GM12878 (cell line): ENCODE data around the gene PPP2R1A. TPM values are rescaled to one million over a fixed set of nuclear protein-coding genes. Genes with fewer than 3 reads are reported as not detected.

ENCODE experiments used
- ATAC-seq: fragments of 200-7000 bp; cut with Tn5 transposase; 3 replicates; pipeline ENCODE4 v1.9.1; 2020; ENCODE audit warnings: mild to moderate bottlenecking, moderate library complexity
- BruUV-seq: library from RNA; stranded (reverse); fragments of 400-500 nt; replicated peaks from 2 replicates; lab custom pipeline; 2021; lab: Mats Ljungman, UMichigan
- CTCF ChIA-PET: fragments of 300-600 bp; sonication (Branson Sonifier 250); formaldehyde crosslinking; extraction: SDS; loops from one replicate; lab custom pipeline; 2021; ENCODE audit warnings: inconsistent platforms; lab: Yijun Ruan, JAX
- POLR2A ChIA-PET: fragments of 350-600 bp; formaldehyde crosslinking; extraction: SDS; loops from one replicate; lab custom pipeline; 2021; ENCODE audit warnings: inconsistent platforms; lab: Charles Lee
- RAD21 ChIA-PET: fragments of 300-600 bp; sonication (Branson Sonifier 250); formaldehyde crosslinking; loops from one replicate; lab custom pipeline; 2023; ENCODE audit warnings: antibody characterized with exemption; ENCODE audit not compliant: unreplicated experiment; lab: Charles Lee
- SMC1A ChIA-PET: fragments of 300-600 bp; sonication (Branson Sonifier 250); formaldehyde crosslinking; loops from one replicate; lab custom pipeline; 2023; ENCODE audit not compliant: unreplicated experiment, uncharacterized antibody; lab: Charles Lee
- DNase-seq: peaks from one replicate; pipeline ENCODE4 v3.0.0-alpha.2; 2011; ENCODE audit warnings: low read depth, low spot score
- FAIRE-seq: peaks from 3 replicates; lab custom pipeline; 2011; peaks lifted over from hg19 to GRCh38; lab: Jason Lieb, UNC
- H2AFZ ChIP-seq: 2 replicates; pipeline ENCODE4 v1.6.0; 2011; ENCODE audit warnings: low read depth, low read length, control low read depth; ENCODE audit not compliant: control insufficient read depth
- H3K27ac ChIP-seq: 2 replicates; pipeline ENCODE4 v1.5.1; 2011; ENCODE audit warnings: control low read depth; ENCODE audit not compliant: control insufficient read depth, insufficient read depth
- H3K27me3 ChIP-seq, 2 experiments: replicated peaks in 1 of 2; 2 replicates each; pipeline versions ENCODE4 v1.6.0 to v1.6.1; 2011; ENCODE audit warnings: low read length in 1 of 2; ENCODE audit not compliant: control insufficient read depth in 2 of 2, insufficient read depth in 2 of 2
- H3K36me3 ChIP-seq, 2 experiments: 2 replicates each; pipeline ENCODE4 v1.5.1; 2011; ENCODE audit warnings: low read length in 1 of 2; ENCODE audit not compliant: control insufficient read depth in 2 of 2, insufficient read depth in 2 of 2
- H3K4me1 ChIP-seq: 2 replicates; pipeline ENCODE4 v1.6.1; 2011; ENCODE audit warnings: mild to moderate bottlenecking, low read length, moderate library complexity, mixed read lengths; ENCODE audit not compliant: control insufficient read depth, insufficient read depth
- H3K4me2 ChIP-seq: 2 replicates; pipeline ENCODE4 v1.6.0; 2011; ENCODE audit warnings: control low read depth; ENCODE audit not compliant: control insufficient read depth, insufficient read depth
- H3K4me3 ChIP-seq: fragments of 200-600 bp; sonication (generic); 2 replicates; pipeline ENCODE4 v1.5.1; 2016
- H3K79me2 ChIP-seq: 2 replicates; pipeline ENCODE4 v1.6.0; 2011; ENCODE audit warnings: low read length; ENCODE audit not compliant: control insufficient read depth, insufficient read depth
- H3K9ac ChIP-seq: 2 replicates; pipeline ENCODE4 v1.8.0; 2011; ENCODE audit warnings: low read length, control low read depth, mixed read lengths; ENCODE audit not compliant: control insufficient read depth, insufficient read depth
- H3K9me3 ChIP-seq: replicated peaks from 3 replicates; pipeline ENCODE4 v1.5.1; 2011; ENCODE audit warnings: mild to moderate bottlenecking, low read length; ENCODE audit not compliant: control insufficient read depth, insufficient read depth
- H4K20me1 ChIP-seq: 2 replicates; pipeline ENCODE4 v1.6.0; 2011; ENCODE audit not compliant: control insufficient read depth, insufficient read depth
- BCL3 ChIP-seq: IDR thresholded peaks from 2 replicates; pipeline ENCODE4 v1.6.1; 2011; ENCODE audit warnings: borderline replicate concordance, low read depth, mild to moderate bottlenecking, moderate library complexity, low read length; ENCODE audit not compliant: insufficient read depth, poor library complexity, severe bottlenecking
- BRCA1 ChIP-seq: IDR thresholded peaks from 2 replicates; pipeline ENCODE4 v1.6.1; 2011; ENCODE audit warnings: low read depth, low read length, improper control_type of control experiment
- CREB1 ChIP-seq: IDR thresholded peaks from 2 replicates; pipeline ENCODE4 v1.6.1; 2012; ENCODE audit warnings: low read depth, mild to moderate bottlenecking, inconsistent platforms
- EGR1 ChIP-seq, 2 experiments: IDR thresholded peaks; 1 replicate in 1 of 2; 2 replicates in 1 of 2; pipeline ENCODE4 v1.6.1; 2011 to 2012; ENCODE audit warnings: low read depth in 2 of 2, low read length in 2 of 2, borderline replicate concordance in 1 of 2, mild to moderate bottlenecking in 1 of 2, moderate library complexity in 1 of 2
- HDGF ChIP-seq: fragments of 450-650 bp; IDR thresholded peaks from 2 replicates; pipeline ENCODE4 v1.6.1; 2016; ENCODE audit warnings: antibody characterized with exemption
- HSF1 ChIP-seq: fragments of 150-350 bp; IDR thresholded peaks from 2 replicates; pipeline ENCODE4 v1.6.1; 2014; ENCODE audit warnings: mild to moderate bottlenecking, low read depth, low read length
- MXI1 ChIP-seq: fragments of 150-350 bp; IDR thresholded peaks from 2 replicates; pipeline ENCODE4 v1.6.1; 2011; ENCODE audit warnings: low read depth, mild to moderate bottlenecking, inconsistent platforms, low read length, improper control_type of control experiment
- MYB ChIP-seq: fragments of 150-350 bp; IDR thresholded peaks from 2 replicates; pipeline ENCODE4 v1.6.1; 2014; ENCODE audit warnings: mild to moderate bottlenecking, low read depth, low read length, borderline replicate concordance
- MYC ChIP-seq: IDR thresholded peaks from 2 replicates; pipeline ENCODE4 v1.6.1; 2011; ENCODE audit warnings: mild to moderate bottlenecking, low read length, moderate library complexity, inconsistent platforms; ENCODE audit not compliant: insufficient read depth, insufficient replicate concordance, insufficient read length, severe bottlenecking
- NRF1 ChIP-seq: conservative IDR thresholded peaks from 2 replicates; pipeline ENCODE4 v1.6.1; 2011; ENCODE audit warnings: mild to moderate bottlenecking, low read depth, low read length, improper control_type of control experiment
- PAX8 ChIP-seq: fragments of 450-650 bp; IDR thresholded peaks from 2 replicates; pipeline ENCODE4 v1.6.1; 2017; ENCODE audit warnings: mild to moderate bottlenecking, moderate library complexity
- PML ChIP-seq: IDR thresholded peaks from 2 replicates; pipeline ENCODE4 v1.6.1; 2012; ENCODE audit warnings: low read length, inconsistent platforms
- POLR2AphosphoS5 ChIP-seq: IDR thresholded peaks from 2 replicates; pipeline ENCODE4 v1.6.1; 2011; ENCODE audit warnings: mild to moderate bottlenecking, low read length, inconsistent platforms
- RAD51 ChIP-seq: fragments of 450-650 bp; IDR thresholded peaks from 2 replicates; pipeline ENCODE4 v1.6.1; 2016; ENCODE audit warnings: moderate library complexity, mild to moderate bottlenecking, inconsistent platforms
- RCOR1 ChIP-seq: conservative IDR thresholded peaks from 2 replicates; pipeline ENCODE4 v1.6.1; 2012; ENCODE audit warnings: low read depth, low read length, improper control_type of control experiment
- SUPT20H ChIP-seq: IDR thresholded peaks from 2 replicates; pipeline ENCODE4 v1.6.1; 2011; ENCODE audit warnings: low read depth, mild to moderate bottlenecking, low read length, moderate library complexity, borderline replicate concordance; ENCODE audit not compliant: control insufficient read depth
- ZBTB11 ChIP-seq: fragments of 450-650 bp; formaldehyde crosslinking; IDR thresholded peaks from 2 replicates; pipeline ENCODE4 v1.5.0; 2022; ENCODE audit warnings: mild to moderate bottlenecking, missing genetic modification characterization
- ZNF207 ChIP-seq: fragments of 450-650 bp; IDR thresholded peaks from 2 replicates; pipeline ENCODE4 v1.6.1; 2014; ENCODE audit warnings: antibody characterized with exemption, mild to moderate bottlenecking, borderline replicate concordance
- WGBS: methylation state at CpG from one replicate; pipeline ENCODE4 v1.1.6; 2016; ENCODE audit warnings: low lambda C conversion rate; ENCODE audit not compliant: insufficient replicate concordance, insufficient coverage; ENCODE audit errors: missing lambda C conversion rate; 5-methylcytosine and 5-hydroxymethylcytosine counted together
- in situ Hi-C: fragments of 300-500 bp; cut with MboI; formaldehyde crosslinking; loops from 9 replicates; pipeline ENCODE4 v1.14.3; 2018; ENCODE audit warnings: mixed read lengths
- intact Hi-C: fragments of 100-400 bp; cut with micrococcal nuclease; formaldehyde crosslinking; loops from one replicate; pipeline ENCODE4 v1.14.2; 2022; ENCODE audit not compliant: unreplicated experiment
- polyA plus RNA-seq, 11 experiments: library from polyadenylated mRNA; depleted of rRNA in 4 of 11; unstranded in 6 of 11; stranded (reverse) in 5 of 11; fragments of >200 nt; fragmentation: Nextera tagmentation in 4 of 11; fragmentation: Illumina TruSeq in 1 of 11; extraction: Ambion mirVana in 4 of 11; extraction: Trizol in 1 of 11; gene quantifications; 1 replicate in 1 of 11; 2 replicates in 10 of 11; pipeline versions ENCODE4 v1.2.1 to v1.2.3, GENCODE V29; 2011 to 2016; ENCODE audit warnings: inconsistent platforms in 2 of 11, missing spikeins in 2 of 11, low read depth in 1 of 11
- total RNA-seq, 4 experiments: library from RNA; depleted of rRNA in 3 of 4; stranded (reverse); fragments of >200 nt in 3 of 4; fragmentation: Illumina TruSeq in 1 of 4; extraction: Trizol in 1 of 4; gene quantifications; 2 replicates each; pipeline versions ENCODE4 v1.2.1 to v1.2.3, GENCODE V29; 2013 to 2021

Gene PPP2R1A
- total and polyA plus RNA-seq, 10 of the 15 experiments (the other 5 are each of a cell fraction or from before 2014, with no cell fraction given), result 16.0 to 359 (median 140) TPM

- no peaks in the 10 kb centered on the region for H3K36me3 ChIP-seq
- DNase-seq (no peak), ATAC-seq (no peak), FAIRE-seq (no peak)
- no peak overlapping the region for H2AFZ ChIP-seq
- H3K27ac ChIP-seq, result no peak overlapping the region
- BruUV-seq, result no TSS peak
- H3K27me3 ChIP-seq, result no peaks in the 10 kb centered on the region
- H3K9ac ChIP-seq, result no peak overlapping the region
- ChIA-PET SMC1A (interaction anchor here (1.1 to 1.2 kb wide), 2 partner anchors 68 to 88 kb away, joined by 3 read pairs; no protein-coding TSS in a partner anchor), RAD21 (no interaction called here), CTCF (interaction anchor here (0.6 to 4.2 kb wide), 5 partner anchors 10 to 461 kb away, joined by 3 to 52 read pairs (median 3); partner anchors contain the start of gene ZNF880), POLR2A (no interaction called here)
- no peak overlapping the region for H3K4me2 ChIP-seq
- in situ Hi-C loops, result loop anchor here (5.0 kb wide), 1 partner anchor 91 kb away; no protein-coding TSS in a partner anchor
- WGBS, result 53% methylated on average over 2 of the region's 2 CpGs
- peaks cover 4% of the 10 kb centered on the region; the same call in 2 of the 3 replicates for H3K9me3 ChIP-seq
- no peak for TF ChIP-seq HSF1
- no peak for TF ChIP-seq CREB1
- no peak for TF ChIP-seq POLR2AphosphoS5
- no peak for TF ChIP-seq BCL3
- no peak for TF ChIP-seq ZNF207
- TF ChIP-seq BRCA1, result no peak
- no peak for TF ChIP-seq MXI1
- no peak for TF ChIP-seq PML
- no peak for TF ChIP-seq HDGF
- no peak for TF ChIP-seq MYB
- TF ChIP-seq NRF1, result no peak
- TF ChIP-seq RCOR1, result no peak
- no peak for TF ChIP-seq MYC
- TF ChIP-seq SUPT20H, result no peak
- TF ChIP-seq EGR1 (IDR thresholded peaks at IDR 0.05; ENCODE audit: borderline replicate concordance in 1 of 2, low read depth in 2 of 2, low read length in 2 of 2), result no peak
- no peak for TF ChIP-seq PAX8
- no peak for TF ChIP-seq ZBTB11 (CRISPR knock-in tag)
- no peak for TF ChIP-seq RAD51
- TF ChIP-seq, all 136 proteins: peak for 0
- intact Hi-C loops, result no loop called here
- Histone ChIP-seq H4K20me1 (no peaks in the 10 kb centered on the region), H3K4me3 (no peak overlapping the region), H3K4me1 (peaks cover 5% of the 10 kb centered on the region), H3K79me2 (peaks cover 9% of the 10 kb centered on the region)
Observed at GRCh38 chr19:52141203-52141602, 48.6 kb upstream of the PPP2R1A start.
